Spinal cord (tissue), 10 donors: ENCODE results near the gene ASPA. TPM values are rescaled to one million over a fixed set of nuclear protein-coding genes. Genes with fewer than 3 reads are reported as not detected.

Source experiments
- DNase-seq, 6 donors: peaks; one replicate each; pipeline versions ENCODE4 v3.0.0 to v3.0.0-alpha.2; 2013 to 2015; ENCODE audit warnings: low spot score in 6 of 6, low read depth in 4 of 6
- H3K27ac ChIP-seq: one replicate; pipeline ENCODE4 v1.5.1; 2013; ENCODE audit warnings: low read depth, low read length, control low read depth
- H3K27me3 ChIP-seq: one replicate; pipeline ENCODE4 v1.6.1; 2013; ENCODE audit warnings: low read length; ENCODE audit not compliant: control insufficient read depth, insufficient read depth
- H3K36me3 ChIP-seq: one replicate; pipeline ENCODE4 v1.6.1; 2013; ENCODE audit warnings: low read length; ENCODE audit not compliant: control insufficient read depth, insufficient read depth
- H3K4me1 ChIP-seq: one replicate; pipeline ENCODE4 v1.6.1; 2013; ENCODE audit warnings: low read length; ENCODE audit not compliant: control insufficient read depth, insufficient read depth
- H3K4me3 ChIP-seq: one replicate; pipeline ENCODE4 v1.5.1; 2013; ENCODE audit warnings: low read depth, low read length, control low read depth
- H3K9me3 ChIP-seq: one replicate; pipeline ENCODE4 v1.6.1; 2013; ENCODE audit warnings: low read length; ENCODE audit not compliant: control insufficient read depth, insufficient read depth
- WGBS: methylation state at CpG from one replicate; pipeline ENCODE4 v1.1.5; 2013; ENCODE audit warnings: missing lambda C conversion rate; ENCODE audit not compliant: insufficient coverage; 5-methylcytosine and 5-hydroxymethylcytosine counted together
- polyA plus RNA-seq, 2 donors: library from polyadenylated mRNA; unstranded; fragments of 120-200 nt; gene quantifications; one replicate each; pipeline ENCODE4 v1.2.1, GENCODE V29; 2013; ENCODE audit not compliant: insufficient read length in 2 of 2
- total RNA-seq, 2 donors: library from RNA; depleted of rRNA in 1 of 2; stranded (reverse); fragments of 120-200 nt in 1 of 2; fragments of >200 nt in 1 of 2; gene quantifications; one replicate each; pipeline versions ENCODE4 v1.2.3 to v1.2.4, GENCODE V29; 2013 to 2014
- donor health status: healthy.

Gene ASPA
- total and polyA plus RNA-seq, 4 donors: 1.9 to 27.2 (median 12.6) TPM

GRCh38 chr17:3552916-3553315 is 77.1 kb downstream of the ASPA start:
- no peak overlapping the region for H3K27ac ChIP-seq
- DNase-seq: no peak
- 86% methylated on average over 7 of the region's 7 CpGs for WGBS
- no peaks in the 10 kb centered on the region for H3K36me3 ChIP-seq
- no peaks in the 10 kb centered on the region for H3K27me3 ChIP-seq
- H3K4me1 ChIP-seq: no peaks in the 10 kb centered on the region
- H3K4me3 ChIP-seq: no peak overlapping the region
- no peaks in the 10 kb centered on the region for H3K9me3 ChIP-seq

Other genes starting within 250 kb of the ASPA start
- gene OR3A1, start 177.6 kb upstream of the ASPA start, total RNA-seq: under 1 TPM; 0.22 to 0.40 TPM
- gene OR3A1, start 177.6 kb upstream of the ASPA start, polyA plus RNA-seq: under 1 TPM; 0.29 to 0.36 TPM
- 1 to 10 TPM in 1 of 2 donors, under 1 TPM in 1; 0.66 to 1.9 TPM for gene OR3A2, start 89.7 kb upstream of the ASPA start, total RNA-seq
- 1 to 10 TPM; 1.3 to 1.4 TPM for gene OR3A2, start 89.7 kb upstream of the ASPA start, polyA plus RNA-seq
- not detected for gene OR1E1, start 77.6 kb upstream of the ASPA start, total RNA-seq
- gene OR1E1, start 77.6 kb upstream of the ASPA start, polyA plus RNA-seq: not detected
- gene OR3A3, start 64.6 kb upstream of the ASPA start, total RNA-seq: not detected
- under 1 TPM in 1 of 2 donors, not detected in 1; 0.39 TPM for gene OR3A3, start 64.6 kb upstream of the ASPA start, polyA plus RNA-seq
- gene OR1E2, start 42.2 kb upstream of the ASPA start, total RNA-seq: not detected
- gene OR1E2, start 42.2 kb upstream of the ASPA start, polyA plus RNA-seq: under 1 TPM in 1 of 2 donors, not detected in 1; 0.23 TPM
- 1 to 10 TPM in 1 of 2 donors, under 1 TPM in 1; 0.44 to 1.2 TPM for gene SPATA22, start 4.2 kb upstream of the ASPA start, total RNA-seq
- under 1 TPM; 0.63 to 0.99 TPM for gene SPATA22, start 4.2 kb upstream of the ASPA start, polyA plus RNA-seq
- 1 to 10 TPM; 2.2 to 5.4 TPM for gene TRPV3, start 81.8 kb downstream of the ASPA start, total RNA-seq
- gene TRPV3, start 81.8 kb downstream of the ASPA start, polyA plus RNA-seq: 1 to 10 TPM; 2.8 to 4.7 TPM
- 10 to 100 TPM in 1 of 2 donors, 1 to 10 TPM in 1; 6.0 to 29.3 TPM for gene TRPV1, start 133.4 kb downstream of the ASPA start, total RNA-seq
- gene TRPV1, start 133.4 kb downstream of the ASPA start, polyA plus RNA-seq: 10 to 100 TPM in 1 of 2 donors, 1 to 10 TPM in 1; 7.9 to 12.6 TPM
- gene SHPK, start 160.3 kb downstream of the ASPA start, total RNA-seq: 10 to 100 TPM in 1 of 2 donors, 1 to 10 TPM in 1; 9.6 to 16.2 TPM
- 10 to 100 TPM; 13.1 to 14.9 TPM for gene SHPK, start 160.3 kb downstream of the ASPA start, polyA plus RNA-seq
- 10 to 100 TPM; 13.6 to 15.2 TPM for gene CTNS, start 160.8 kb downstream of the ASPA start, total RNA-seq
- gene CTNS, start 160.8 kb downstream of the ASPA start, polyA plus RNA-seq: 10 to 100 TPM; 16.6 to 17.8 TPM
- 100 to 1,000 TPM in 1 of 2 donors, 10 to 100 TPM in 1; 26.4 to 116 TPM for gene TAX1BP3, start 192.6 kb downstream of the ASPA start, total RNA-seq
- gene TAX1BP3, start 192.6 kb downstream of the ASPA start, polyA plus RNA-seq: 10 to 100 TPM; 44.9 to 52.6 TPM
- gene EMC6, start 192.8 kb downstream of the ASPA start, total RNA-seq: 10 to 100 TPM; 11.0 to 18.7 TPM
- 10 to 100 TPM; 43.7 to 48.1 TPM for gene EMC6, start 192.8 kb downstream of the ASPA start, polyA plus RNA-seq
- gene P2RX5, start 220.2 kb downstream of the ASPA start, total RNA-seq: 1 to 10 TPM; 6.0 to 8.4 TPM
- gene P2RX5, start 220.2 kb downstream of the ASPA start, polyA plus RNA-seq: 10 to 100 TPM; 12.3 to 16.8 TPM
- 1 to 10 TPM; 1.3 to 2.5 TPM for gene HASPIN, start 247.9 kb downstream of the ASPA start, total RNA-seq
- 1 to 10 TPM; 1.6 to 1.9 TPM for gene HASPIN, start 247.9 kb downstream of the ASPA start, polyA plus RNA-seq